IPS-NIHi11 (cell line): Measurements from ENCODE around the gene IER5L.
A peak's percentile ranks its signal among the peaks of the same experiment; 100 is the strongest.
"Not testable (repeated sequence)": the region's sequence is repeated elsewhere in the genome, so short reads cannot be mapped to it uniquely, and the experiment has no call there.

Experiments
- DNase-seq: peaks from one replicate; pipeline ENCODE4 v3.0.0; 2012; ENCODE audit warnings: mixed read lengths, low spot score

Gene IER5L

GRCh38 chr9:129138476-129139232, 39.4 kb downstream of the IER5L start:
- DNase-seq, result no peak

GRCh38 chr9:129138144-129138462, 40.0 kb downstream of the IER5L start:
- no peak for DNase-seq

- DNase-seq, result no peak
These were observed 40.5 kb downstream of the IER5L start for GRCh38 chr9:129137292-129138143.

GRCh38 chr9:129136446-129137035, 41.5 kb downstream of the IER5L start:
- DNase-seq, result no peak

- no peak for DNase-seq
These were observed 42.6 kb downstream of the IER5L start for GRCh38 chr9:129135476-129135875.

GRCh38 chr9:129133082-129133481, 45.0 kb downstream of the IER5L start:
- DNase-seq, result no peak

GRCh38 chr9:129131300-129132145, 46.5 kb downstream of the IER5L start:
- peak; percentile 93 for DNase-seq

GRCh38 chr9:129130791-129131190, 47.3 kb downstream of the IER5L start:
- no peak for DNase-seq

- DNase-seq, result not testable (repeated sequence)
These were observed 47.8 kb downstream of the IER5L start for GRCh38 chr9:129130271-129130670.

- DNase-seq, result no peak
These were observed 49.4 kb downstream of the IER5L start for GRCh38 chr9:129128689-129129088.

GRCh38 chr9:129126749-129127618, 51.1 kb downstream of the IER5L start:
- DNase-seq, result peak; percentile 69
